Measurements from ENCODE around the gene NASP. TPM values are rescaled to one million over a fixed set of nuclear protein-coding genes. Genes with fewer than 3 reads are reported as not detected.

The NASP gene
- polyA plus RNA-seq, 1 of the 3 experiments (the other 2 are of a cell fraction): 152 TPM

DNA sequence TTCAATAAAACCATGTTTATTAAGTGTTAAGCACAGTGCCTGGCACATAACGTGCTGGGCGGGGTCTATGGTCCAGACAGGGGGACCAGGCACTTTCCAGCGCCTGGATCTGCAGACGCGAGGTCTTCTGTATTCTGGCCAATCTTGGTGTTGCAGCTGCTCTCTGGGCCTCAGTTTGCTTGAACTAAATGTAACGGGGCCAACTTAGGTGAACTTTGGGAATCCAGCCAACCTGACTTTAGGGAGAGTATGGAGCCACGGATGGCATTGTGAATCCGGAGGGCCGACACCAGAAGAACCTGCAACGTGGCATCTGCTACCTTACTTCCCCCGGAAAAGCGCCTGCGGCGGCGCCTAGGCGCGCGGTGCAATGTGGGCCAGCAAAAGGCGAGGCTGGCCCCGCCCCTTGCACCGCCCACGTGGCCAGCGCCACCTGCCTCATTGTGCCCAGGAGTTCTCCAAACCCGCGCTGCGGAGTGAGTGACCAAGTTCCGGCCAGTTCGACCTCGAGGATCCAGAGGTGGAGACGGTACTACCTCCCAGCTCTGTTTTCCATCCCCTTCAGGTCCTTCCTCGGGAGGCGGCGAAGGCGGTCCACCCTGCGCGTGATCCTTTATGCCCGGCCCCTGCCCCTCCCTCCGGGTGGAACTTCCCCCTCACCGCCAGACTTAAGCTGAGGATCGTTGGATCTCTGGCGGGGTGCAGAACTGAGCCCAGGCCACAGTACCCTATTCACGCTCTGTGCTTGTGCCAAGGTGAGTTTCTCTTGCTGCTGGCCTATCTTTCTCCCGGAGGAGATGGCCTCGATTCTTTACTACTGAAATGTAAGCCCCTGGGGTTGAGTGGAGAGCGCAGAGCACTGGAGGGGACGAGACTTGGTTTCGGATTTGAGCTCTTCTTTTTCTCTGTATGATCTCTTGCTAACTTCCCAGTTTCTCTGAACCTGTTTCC, 33.2 kb upstream of the NASP start, which contains the start of gene AKR1A1 (continued):
- TF ChIP-seq NRF1 (IDR thresholded peaks at IDR 0.05; ENCODE audit: low read depth, low read length) (no peak; the same call in 1 of the 2 replicates), TAF1 (IDR thresholded peaks at IDR 0.05; ENCODE audit: borderline replicate concordance, low read depth, low read length) (peak; percentile 73), FOXJ3 (CRISPR knock-in tag; IDR thresholded peaks at IDR 0.05) (no peak), SIN3A (IDR thresholded peaks at IDR 0.05; ENCODE audit: borderline replicate concordance, low read depth, low read length) (peak; percentile 72), NFIC (IDR thresholded peaks at IDR 0.05; ENCODE audit: borderline replicate concordance) (peak; percentile 26; the same call in 1 of the 2 replicates), JUND (IDR thresholded peaks at IDR 0.05) (no peak), RAD21 (IDR thresholded peaks at IDR 0.05; ENCODE audit: low read length) (no peak), RCOR1 (IDR thresholded peaks at IDR 0.05; ENCODE audit: low read length) (no peak)
- TF ChIP-seq, protein P1, sequence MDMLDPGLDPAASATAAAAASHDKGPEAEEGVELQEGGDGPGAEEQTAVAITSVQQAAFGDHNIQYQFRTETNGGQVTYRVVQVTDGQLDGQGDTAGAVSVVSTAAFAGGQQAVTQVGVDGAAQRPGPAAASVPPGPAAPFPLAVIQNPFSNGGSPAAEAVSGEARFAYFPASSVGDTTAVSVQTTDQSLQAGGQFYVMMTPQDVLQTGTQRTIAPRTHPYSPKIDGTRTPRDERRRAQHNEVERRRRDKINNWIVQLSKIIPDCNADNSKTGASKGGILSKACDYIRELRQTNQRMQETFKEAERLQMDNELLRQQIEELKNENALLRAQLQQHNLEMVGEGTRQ (IDR thresholded peaks at IDR 0.05; ENCODE audit: borderline replicate concordance, low read depth, low read length): peak; percentile 69; the same call in 1 of the 2 replicates
- TF ChIP-seq, protein P2, sequence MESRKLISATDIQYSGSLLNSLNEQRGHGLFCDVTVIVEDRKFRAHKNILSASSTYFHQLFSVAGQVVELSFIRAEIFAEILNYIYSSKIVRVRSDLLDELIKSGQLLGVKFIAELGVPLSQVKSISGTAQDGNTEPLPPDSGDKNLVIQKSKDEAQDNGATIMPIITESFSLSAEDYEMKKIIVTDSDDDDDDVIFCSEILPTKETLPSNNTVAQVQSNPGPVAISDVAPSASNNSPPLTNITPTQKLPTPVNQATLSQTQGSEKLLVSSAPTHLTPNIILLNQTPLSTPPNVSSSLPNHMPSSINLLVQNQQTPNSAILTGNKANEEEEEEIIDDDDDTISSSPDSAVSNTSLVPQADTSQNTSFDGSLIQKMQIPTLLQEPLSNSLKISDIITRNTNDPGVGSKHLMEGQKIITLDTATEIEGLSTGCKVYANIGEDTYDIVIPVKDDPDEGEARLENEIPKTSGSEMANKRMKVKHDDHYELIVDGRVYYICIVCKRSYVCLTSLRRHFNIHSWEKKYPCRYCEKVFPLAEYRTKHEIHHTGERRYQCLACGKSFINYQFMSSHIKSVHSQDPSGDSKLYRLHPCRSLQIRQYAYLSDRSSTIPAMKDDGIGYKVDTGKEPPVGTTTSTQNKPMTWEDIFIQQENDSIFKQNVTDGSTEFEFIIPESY (IDR thresholded peaks at IDR 0.05; ENCODE audit: borderline replicate concordance, low read depth): no peak

DNA sequence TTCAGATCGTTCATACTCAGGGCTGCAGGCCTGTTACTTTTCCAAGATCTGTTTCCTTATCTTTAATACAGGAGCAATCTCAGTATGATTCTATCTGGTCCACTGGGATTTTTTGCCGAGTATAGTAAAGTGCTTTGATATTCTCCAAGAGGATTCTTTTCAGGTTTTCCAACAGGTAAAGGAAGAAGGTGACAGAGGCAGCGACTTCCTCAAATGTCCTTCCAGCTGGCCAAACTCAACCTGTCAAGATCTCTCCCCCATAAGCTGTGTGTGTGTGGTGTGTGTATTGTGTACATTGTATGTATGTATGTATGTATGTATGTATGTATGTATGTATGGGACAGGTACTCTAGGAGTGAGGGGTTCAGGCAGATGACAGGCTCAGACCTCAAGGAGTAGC, 32.2 kb upstream of the NASP start:
- Histone ChIP-seq H3K27me3 (ENCODE audit: insufficient read depth) (no peaks in the 10 kb centered on the region), H3K9ac (peak overlapping the region; percentile 73), H3K79me2 (ENCODE audit: insufficient read depth) (peaks cover 37% of the 10 kb centered on the region), H3K4me3 (ENCODE audit: low read depth in 2 of 2, low read length in 1 of 2) (peak overlapping the region; percentile 69 to 72), H2AFZ (ENCODE audit: low read depth) (peak overlapping the region; percentile 86; the same call in 1 of the 2 replicates), H3K36me3 (replicated peaks in 1 of 2; ENCODE audit: control insufficient read depth in 1 of 2, insufficient read depth in 2 of 2, low read length in 1 of 2) (peaks cover 0 to 11% of the 10 kb centered on the region in 2 experiments), H4K20me1 (ENCODE audit: insufficient read depth) (no peaks in the 10 kb centered on the region), H3F3A (replicated peaks; ENCODE audit: insufficient read depth) (no peaks in the 10 kb centered on the region), H3K9me3 (no peaks in the 10 kb centered on the region), H3K9me2 (no peaks in the 10 kb centered on the region), H3K27ac (ENCODE audit: low read depth in 2 of 2, low read length in 1 of 2) (peak overlapping the region; percentile 80 to 90; a peak in 1 of 4 replicates), H3K4me1 (ENCODE audit: control insufficient read depth in 1 of 2, insufficient read depth in 2 of 2, low read depth in 1 of 2, low read length in 1 of 2) (peaks cover 6 to 10% of the 10 kb centered on the region in 2 experiments; a peak in 2 of 4 replicates), H3K4me2 (peak overlapping the region; percentile 76)
- TF ChIP-seq, protein P3, sequence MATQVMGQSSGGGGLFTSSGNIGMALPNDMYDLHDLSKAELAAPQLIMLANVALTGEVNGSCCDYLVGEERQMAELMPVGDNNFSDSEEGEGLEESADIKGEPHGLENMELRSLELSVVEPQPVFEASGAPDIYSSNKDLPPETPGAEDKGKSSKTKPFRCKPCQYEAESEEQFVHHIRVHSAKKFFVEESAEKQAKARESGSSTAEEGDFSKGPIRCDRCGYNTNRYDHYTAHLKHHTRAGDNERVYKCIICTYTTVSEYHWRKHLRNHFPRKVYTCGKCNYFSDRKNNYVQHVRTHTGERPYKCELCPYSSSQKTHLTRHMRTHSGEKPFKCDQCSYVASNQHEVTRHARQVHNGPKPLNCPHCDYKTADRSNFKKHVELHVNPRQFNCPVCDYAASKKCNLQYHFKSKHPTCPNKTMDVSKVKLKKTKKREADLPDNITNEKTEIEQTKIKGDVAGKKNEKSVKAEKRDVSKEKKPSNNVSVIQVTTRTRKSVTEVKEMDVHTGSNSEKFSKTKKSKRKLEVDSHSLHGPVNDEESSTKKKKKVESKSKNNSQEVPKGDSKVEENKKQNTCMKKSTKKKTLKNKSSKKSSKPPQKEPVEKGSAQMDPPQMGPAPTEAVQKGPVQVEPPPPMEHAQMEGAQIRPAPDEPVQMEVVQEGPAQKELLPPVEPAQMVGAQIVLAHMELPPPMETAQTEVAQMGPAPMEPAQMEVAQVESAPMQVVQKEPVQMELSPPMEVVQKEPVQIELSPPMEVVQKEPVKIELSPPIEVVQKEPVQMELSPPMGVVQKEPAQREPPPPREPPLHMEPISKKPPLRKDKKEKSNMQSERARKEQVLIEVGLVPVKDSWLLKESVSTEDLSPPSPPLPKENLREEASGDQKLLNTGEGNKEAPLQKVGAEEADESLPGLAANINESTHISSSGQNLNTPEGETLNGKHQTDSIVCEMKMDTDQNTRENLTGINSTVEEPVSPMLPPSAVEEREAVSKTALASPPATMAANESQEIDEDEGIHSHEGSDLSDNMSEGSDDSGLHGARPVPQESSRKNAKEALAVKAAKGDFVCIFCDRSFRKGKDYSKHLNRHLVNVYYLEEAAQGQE (IDR thresholded peaks at IDR 0.05; ENCODE audit: low read depth, low read length): no peak
- ChIA-PET POLR2A (interaction anchor here (0.8 to 2.4 kb wide), 7 partner anchors 15 to 60 kb away, joined by 3 to 47 read pairs (median 5); partner anchors contain the start of genes PRDX1 and TESK2), CTCF (interaction anchor here (1.3 to 3.6 kb wide), 4 partner anchors 18 to 39 kb away, joined by 3 to 17 read pairs (median 8); partner anchors contain the start of gene PRDX1)
- DNase-seq: no peak
- WGBS (ENCODE audit: low lambda C conversion rate): 9% methylated on average over 3 of the region's 3 CpGs
